CD4-positive, alpha-beta T cell treated with Interleukin-2 at 100 ng/mL for 4 hours (primary cell): ENCODE results near the gene SLC24A3.

Experiments used
- DNase-seq: peaks from one replicate; pipeline ENCODE4 v3.0.0-alpha.2; 2020; ENCODE audit warnings: low spot score

Gene SLC24A3

DNA sequence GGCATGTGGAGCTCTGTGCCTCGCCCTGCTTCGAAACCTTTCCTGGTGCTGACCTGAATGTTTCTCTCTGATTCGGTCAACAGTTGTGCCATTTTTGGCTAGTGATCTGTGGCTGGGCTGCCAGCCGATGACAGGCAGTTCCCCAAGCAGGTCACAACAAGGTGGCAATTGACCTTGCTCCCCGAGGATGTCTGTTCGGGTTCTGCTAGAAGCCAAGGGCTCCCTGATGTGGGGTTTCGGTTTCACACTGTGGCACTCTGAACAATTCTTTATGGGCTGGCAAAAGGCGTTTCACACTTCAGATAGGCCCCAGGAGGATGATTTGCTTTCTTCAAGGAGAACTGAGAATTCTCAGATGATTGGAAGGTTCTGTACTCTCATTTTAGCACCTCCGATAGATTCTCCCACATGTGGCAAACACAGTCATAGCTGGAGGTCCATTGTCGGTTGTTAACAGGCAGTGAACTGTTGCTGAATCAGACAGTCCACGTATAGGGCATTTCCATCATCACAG, 135.6 kb downstream of the SLC24A3 start:
- no peak for DNase-seq

DNA sequence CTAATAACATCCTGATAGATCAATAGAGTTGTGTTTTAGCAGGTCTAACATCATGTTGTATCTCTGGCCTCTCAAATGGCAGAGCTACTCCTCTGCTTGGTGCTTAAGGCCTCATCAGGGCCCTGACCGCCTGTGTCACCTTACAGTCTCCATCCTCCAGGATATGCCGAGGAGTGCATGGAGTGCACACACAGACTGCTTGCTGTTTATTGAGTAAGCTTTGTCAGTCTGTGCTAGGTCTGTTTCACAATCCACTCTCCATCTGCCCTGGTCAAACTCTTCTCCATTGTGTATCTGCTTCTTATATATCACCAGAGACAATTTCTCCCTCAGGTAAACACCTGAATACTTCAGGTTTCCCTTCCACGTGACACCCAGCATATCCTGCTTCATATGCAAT, 136.1 kb downstream of the SLC24A3 start:
- DNase-seq: no peak

DNA sequence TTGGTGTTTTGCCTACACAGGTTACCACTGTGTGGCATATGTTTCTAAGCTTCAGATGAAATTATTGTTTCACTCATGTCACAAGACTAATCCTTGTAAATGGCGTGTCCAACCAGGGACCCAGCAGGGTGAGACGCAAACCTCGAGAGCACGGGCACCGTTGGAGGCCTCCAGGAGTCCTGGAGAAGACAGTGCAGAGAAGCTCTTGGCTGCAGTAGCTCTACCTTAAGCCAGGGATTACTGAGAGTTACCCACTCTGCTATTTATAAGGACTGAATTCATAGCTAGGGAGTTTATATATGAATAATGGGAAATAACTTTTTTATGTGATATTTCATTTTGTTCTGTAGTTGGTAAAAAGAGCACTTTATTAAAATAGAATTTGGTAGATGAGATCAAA, 137.4 kb downstream of the SLC24A3 start:
- DNase-seq: no peak

GRCh38 chr20:19351542-19351941, 139.1 kb downstream of the SLC24A3 start:
- no peak for DNase-seq

- DNase-seq: no peak
Observed at GRCh38 chr20:19354950-19355349, 142.5 kb downstream of the SLC24A3 start.

DNA sequence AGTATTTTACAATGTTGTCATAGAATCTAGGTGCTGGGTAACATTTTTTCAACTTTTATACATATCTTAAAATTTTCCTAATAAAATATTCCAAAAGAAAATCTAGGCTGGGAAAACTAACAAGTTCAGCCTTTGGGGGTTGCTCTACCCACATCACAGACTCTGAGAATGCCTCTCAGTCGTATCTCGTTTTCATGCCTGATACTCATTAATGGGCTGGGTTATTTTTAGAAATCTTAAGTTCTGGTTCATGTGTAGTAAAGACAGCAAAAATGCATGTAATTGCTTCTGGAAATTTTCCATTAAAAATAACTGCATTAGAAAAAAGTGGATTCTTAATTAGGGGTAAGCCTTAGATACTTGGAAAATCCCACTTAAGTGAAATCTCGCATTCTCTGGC, 149.3 kb downstream of the SLC24A3 start:
- DNase-seq: no peak

- DNase-seq: no peak
Observed at GRCh38 chr20:19363476-19363875, 151.0 kb downstream of the SLC24A3 start.

DNA sequence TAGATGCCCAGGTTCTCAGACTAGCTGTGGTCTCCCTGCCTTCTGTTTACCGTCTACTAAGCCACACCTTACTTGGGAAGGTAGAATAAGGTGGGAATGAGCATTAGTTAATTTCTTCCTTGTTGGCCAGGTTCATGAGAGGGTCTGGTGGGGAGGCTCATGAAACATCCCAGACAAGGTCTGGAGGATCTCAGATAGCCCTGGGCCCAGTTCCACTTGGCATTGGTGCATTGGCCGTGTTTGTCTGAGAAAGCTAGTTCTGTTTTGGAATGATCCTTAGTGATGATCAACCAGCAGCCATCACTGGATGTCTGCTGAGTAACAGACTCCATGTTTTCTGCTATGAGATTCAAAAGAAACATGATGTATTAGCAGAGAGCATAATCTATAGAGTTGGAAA, 155.1 kb downstream of the SLC24A3 start:
- no peak for DNase-seq

GRCh38 chr20:19368351-19368750, 155.9 kb downstream of the SLC24A3 start:
- no peak for DNase-seq

DNA sequence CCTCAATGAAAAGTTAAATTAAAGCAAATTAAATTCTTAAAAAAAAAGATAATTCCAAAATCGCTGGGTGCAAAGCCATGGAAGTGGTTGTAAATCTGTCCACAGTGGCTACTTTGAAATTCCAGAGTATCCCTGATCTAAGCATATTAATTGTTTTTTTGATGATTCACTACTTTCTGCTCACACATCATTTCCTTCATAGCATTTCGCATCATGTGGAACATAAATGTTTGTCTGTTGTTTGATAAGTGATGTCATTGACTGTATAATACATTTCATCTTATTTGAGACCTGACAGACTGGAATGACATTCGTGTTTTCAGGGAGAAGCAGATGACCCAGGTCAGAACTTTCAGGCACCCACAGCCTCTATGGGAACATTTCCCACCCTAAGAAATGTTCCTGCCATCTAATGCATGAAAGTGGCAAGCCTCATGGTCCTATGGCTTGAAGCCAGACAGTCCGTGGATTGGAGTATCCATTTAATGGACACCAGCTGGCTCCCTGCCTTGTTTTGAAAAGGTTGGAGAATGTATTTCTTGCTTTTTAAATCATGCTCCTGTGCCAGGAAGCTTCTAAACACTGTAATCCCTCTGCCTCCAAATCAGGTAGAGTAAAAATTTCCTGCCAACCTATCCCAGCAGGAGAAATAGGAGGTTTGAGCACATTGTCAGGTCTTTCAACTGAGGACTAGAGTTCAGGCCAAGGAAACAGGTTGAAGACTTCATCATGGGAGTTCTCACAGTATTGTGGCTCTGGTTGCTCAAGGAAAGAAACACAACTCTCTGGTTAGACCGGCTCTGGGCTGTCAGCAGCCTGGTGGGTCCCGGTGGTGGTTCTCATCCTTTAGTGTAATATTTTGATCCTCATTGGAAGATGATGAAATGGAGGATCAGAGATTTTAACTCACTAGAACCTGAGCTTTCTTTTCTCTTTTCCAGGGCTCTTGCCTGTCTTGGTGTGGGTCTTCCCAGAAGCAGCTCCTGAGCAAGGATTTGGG, 157.9 kb downstream of the SLC24A3 start:
- no peak for DNase-seq

GRCh38 chr20:19371112-19371511, 158.7 kb downstream of the SLC24A3 start:
- no peak for DNase-seq

- no peak for DNase-seq
Observed at GRCh38 chr20:19374216-19374615, 161.8 kb downstream of the SLC24A3 start.

DNA sequence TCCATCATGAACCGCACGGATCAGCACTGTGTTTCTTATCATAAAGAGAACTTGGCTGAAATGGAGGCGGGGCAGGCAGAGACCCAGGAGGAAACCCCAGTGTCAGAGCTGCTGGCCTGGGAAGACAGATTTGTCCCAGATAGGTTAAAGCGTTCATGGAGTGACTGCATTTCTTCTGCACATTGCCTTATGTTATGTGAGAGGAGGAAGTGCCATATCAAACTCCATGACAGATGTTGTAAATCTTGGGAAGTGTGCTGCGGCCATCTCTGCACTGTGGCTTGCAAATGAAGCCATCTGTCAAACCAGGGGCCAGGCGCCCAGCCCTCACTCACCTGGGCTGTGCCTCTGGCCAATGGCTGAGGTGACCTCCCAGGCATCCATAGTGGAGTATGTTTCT, 163.0 kb downstream of the SLC24A3 start:
- no peak for DNase-seq

DNA sequence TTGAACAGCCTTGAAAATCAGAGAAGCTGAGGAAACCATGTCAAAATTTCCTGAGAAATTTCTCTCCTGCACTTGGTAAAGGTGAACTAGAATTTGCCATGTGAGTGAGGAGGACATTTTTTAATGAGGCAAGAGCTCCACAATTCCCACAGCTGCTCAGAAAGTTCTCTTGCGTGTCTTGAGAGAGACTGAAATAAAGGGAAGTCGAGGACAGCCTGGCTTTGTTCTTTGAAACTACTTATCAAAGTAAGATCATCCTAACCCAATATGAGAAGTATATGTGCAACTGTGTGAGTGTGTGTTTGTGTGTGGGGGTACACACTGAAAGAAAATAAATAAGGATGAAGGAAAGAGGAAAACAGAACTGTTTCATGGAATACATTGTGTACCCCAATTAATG, 163.4 kb downstream of the SLC24A3 start:
- no peak for DNase-seq

DNA sequence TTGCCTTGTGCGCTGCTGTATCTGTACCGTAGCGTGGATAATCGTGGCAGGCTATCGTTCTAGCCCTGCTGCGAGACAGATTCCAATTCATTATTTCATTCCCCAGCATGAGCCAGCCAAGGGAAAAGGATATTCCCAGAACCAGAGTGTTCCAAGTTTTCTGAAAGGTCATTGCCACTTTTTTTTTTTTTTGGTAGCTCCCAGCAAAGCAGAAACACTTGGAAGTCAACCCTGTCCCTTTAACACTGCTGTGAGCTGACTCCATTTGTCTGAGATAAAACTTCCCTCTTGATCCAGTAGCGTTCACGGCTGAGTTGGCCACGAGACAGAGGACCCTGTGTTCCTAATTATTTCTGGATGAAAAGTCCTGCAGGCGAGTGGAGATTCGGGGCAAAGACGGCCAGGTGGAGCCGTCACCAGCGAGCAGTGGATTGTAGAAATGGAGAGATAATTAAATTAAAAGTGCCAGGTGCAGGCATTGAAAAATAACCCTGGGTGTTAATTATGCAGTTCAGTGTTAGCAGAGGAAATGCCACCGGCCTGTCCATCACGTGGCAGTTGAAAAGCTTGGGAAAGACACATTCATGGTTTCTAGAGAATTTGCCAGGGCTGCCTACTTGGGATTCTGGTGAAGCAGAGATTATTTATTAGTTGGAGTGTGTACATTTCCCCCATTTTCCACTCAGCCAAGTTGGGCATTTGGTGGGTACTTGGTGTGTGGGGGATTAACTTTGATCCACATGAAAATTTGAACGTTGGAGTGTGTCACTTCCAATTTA, 164.2 kb downstream of the SLC24A3 start:
- DNase-seq: no peak

DNA sequence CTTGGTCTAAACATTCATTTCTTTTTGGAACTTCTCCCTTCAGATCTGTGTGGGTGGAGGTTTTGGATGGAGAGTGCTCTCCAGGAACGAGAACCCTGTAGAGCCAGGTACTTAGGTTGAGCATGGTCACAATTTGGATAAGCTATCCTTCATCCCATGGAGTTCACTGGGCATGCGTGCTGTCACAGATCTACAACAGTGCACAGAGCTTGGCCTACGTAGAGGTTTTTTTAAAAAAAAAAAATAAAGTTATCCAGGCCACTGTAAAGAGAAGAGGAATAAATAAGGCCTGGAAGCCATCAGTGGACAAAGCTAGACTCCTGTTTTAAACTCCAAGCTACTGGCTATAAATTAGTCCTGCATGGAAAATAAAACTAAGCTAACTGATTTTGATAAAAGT, 165.6 kb downstream of the SLC24A3 start:
- DNase-seq: no peak

DNA sequence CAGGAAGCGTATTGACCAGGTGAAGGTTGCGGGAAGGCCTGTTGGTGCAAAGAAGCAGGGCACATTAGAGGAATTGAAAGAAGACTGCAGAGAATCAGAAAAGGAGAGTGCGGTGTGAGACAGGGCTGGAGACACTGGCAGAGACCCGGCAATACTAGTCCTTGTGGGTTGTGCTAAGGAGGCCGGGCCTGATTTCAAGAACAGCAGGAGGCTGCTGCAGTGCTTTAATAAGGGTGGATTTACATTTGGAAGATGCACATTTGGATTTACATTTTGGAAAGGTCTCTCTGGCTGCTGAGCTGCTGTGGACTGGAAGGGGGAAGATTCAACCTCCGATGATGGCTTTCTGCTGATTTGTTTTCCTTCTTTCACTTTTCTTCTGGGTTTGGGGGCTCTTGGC, 167.8 kb downstream of the SLC24A3 start:
- no peak for DNase-seq

- DNase-seq: no peak
Observed at GRCh38 chr20:19381947-19382346, 169.5 kb downstream of the SLC24A3 start.

DNA sequence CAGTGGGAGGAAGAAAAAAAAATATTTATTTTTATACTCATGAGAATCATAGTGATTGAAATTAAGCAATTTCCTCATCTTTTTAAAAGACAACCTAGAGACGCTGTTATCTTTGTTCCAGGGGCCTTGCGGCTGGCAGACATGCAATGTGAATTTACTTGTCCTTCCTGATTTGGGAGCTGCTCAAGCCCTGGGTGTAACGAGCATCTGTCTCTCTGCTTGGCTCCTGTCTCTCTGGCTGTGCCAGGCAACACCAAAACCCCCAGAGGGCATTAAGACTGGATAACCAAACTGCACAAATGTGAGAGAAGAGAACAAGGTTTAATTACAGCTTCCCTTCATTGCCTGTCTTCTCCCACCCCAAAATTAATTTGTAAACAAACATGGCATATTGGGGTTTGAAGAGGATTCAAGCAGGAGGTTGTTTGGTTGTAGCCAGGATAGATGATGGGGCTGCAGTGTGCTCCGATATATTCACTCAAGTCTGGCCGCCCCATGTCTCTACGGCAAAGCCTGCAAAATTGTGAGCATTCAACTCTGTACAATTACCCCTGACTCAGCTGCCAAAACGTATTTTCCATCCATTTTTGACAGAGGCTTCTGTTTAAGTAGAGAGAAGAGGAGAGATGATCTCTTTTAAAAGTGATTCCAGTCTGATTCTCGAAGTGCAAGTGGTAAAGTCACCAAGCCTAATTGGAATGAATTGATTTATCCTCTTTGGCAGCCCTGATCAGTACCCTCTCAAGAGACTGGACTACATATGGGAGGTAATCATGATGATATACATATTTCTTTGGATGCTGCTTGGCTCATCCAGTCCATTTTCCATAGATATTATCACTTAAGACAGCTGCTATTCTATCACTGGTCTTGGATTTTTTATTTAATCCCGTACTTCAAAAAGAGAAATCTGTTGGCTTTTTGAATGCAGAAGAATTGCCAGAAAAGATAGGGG, 170.2 kb downstream of the SLC24A3 start:
- no peak for DNase-seq

- no peak for DNase-seq
Observed at GRCh38 chr20:19384940-19385339, 172.5 kb downstream of the SLC24A3 start.

GRCh38 chr20:19387251-19387650, 174.8 kb downstream of the SLC24A3 start:
- no peak for DNase-seq
